ENCODE data around the gene SEMA6D.

DNA sequence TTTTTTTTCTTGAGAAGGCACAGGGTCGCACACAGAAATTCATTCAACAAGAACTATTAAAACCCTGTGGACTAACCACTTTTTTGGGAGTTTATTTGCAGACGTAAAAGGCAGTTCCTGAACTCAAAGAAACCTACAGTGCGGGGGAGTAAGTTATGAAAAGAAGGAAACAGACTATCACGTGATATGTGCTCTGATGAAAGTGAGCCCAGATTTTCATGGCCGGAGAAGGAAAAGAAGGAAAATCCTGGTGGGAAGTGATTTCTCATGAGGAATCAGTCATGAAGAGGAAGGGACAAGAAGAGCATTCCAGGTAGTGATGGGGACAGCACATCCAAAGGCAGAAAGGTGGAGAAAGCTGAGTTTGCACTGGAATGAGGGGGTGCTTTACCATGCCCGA, 26.1 kb downstream of the SEMA6D start:
- TF ChIP-seq CTCF (IDR thresholded peaks at IDR 0.05; ENCODE audit: insufficient read depth, low read length) (no peak), POLR2AphosphoS5 (IDR thresholded peaks at IDR 0.05; ENCODE audit: low read depth) (no peak)
- TF ChIP-seq, protein P1, sequence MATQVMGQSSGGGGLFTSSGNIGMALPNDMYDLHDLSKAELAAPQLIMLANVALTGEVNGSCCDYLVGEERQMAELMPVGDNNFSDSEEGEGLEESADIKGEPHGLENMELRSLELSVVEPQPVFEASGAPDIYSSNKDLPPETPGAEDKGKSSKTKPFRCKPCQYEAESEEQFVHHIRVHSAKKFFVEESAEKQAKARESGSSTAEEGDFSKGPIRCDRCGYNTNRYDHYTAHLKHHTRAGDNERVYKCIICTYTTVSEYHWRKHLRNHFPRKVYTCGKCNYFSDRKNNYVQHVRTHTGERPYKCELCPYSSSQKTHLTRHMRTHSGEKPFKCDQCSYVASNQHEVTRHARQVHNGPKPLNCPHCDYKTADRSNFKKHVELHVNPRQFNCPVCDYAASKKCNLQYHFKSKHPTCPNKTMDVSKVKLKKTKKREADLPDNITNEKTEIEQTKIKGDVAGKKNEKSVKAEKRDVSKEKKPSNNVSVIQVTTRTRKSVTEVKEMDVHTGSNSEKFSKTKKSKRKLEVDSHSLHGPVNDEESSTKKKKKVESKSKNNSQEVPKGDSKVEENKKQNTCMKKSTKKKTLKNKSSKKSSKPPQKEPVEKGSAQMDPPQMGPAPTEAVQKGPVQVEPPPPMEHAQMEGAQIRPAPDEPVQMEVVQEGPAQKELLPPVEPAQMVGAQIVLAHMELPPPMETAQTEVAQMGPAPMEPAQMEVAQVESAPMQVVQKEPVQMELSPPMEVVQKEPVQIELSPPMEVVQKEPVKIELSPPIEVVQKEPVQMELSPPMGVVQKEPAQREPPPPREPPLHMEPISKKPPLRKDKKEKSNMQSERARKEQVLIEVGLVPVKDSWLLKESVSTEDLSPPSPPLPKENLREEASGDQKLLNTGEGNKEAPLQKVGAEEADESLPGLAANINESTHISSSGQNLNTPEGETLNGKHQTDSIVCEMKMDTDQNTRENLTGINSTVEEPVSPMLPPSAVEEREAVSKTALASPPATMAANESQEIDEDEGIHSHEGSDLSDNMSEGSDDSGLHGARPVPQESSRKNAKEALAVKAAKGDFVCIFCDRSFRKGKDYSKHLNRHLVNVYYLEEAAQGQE (IDR thresholded peaks at IDR 0.05; ENCODE audit: insufficient replicate concordance, low read depth): no peak

All from HL-60 (cell line).